Natural killer cell (primary cell): ENCODE results near the gene AKR1C1. TPM values are rescaled to one million over a fixed set of nuclear protein-coding genes. Genes with fewer than 3 reads are reported as not detected.
"Not testable (repeated sequence)": the region's sequence is repeated elsewhere in the genome, so short reads cannot be mapped to it uniquely, and the experiment has no call there.

Experiments
- ATAC-seq, 3 donors: fragments of 150-1000 bp in 2 of 3; fragments of 200-7000 bp in 1 of 3; cut with Tn5 transposase; 1 replicate in 1 of 3; 2 replicates in 2 of 3; pipeline ENCODE4 v1.10.0; 2021; ENCODE audit warnings: mild to moderate bottlenecking in 2 of 3, moderate library complexity in 2 of 3
- DNase-seq, 2 donors: peaks; one replicate each; pipeline versions ENCODE4 v3.0.0 to v3.0.0-alpha.2; 2013 to 2021; ENCODE audit warnings: mixed read lengths in 1 of 2
- H3K27ac ChIP-seq: one replicate; pipeline ENCODE4 v1.5.1; 2013; ENCODE audit warnings: mild to moderate bottlenecking, low read length
- H3K27me3 ChIP-seq: one replicate; pipeline ENCODE4 v1.6.1; 2013; ENCODE audit warnings: low read length; ENCODE audit not compliant: control insufficient read depth, insufficient read depth
- H3K36me3 ChIP-seq: one replicate; pipeline ENCODE4 v1.6.1; 2013; ENCODE audit warnings: low read length; ENCODE audit not compliant: control insufficient read depth, insufficient read depth
- H3K4me1 ChIP-seq: one replicate; pipeline ENCODE4 v1.6.1; 2013; ENCODE audit warnings: low read length; ENCODE audit not compliant: control insufficient read depth, insufficient read depth
- H3K4me3 ChIP-seq: one replicate; pipeline ENCODE4 v1.5.1; 2013; ENCODE audit warnings: low read length
- H3K9me3 ChIP-seq: one replicate; pipeline ENCODE4 v1.6.1; 2013; ENCODE audit warnings: low read length; ENCODE audit not compliant: control insufficient read depth, insufficient read depth
- H3K27ac Mint-ChIP-seq, 2 donors: one replicate each; pipeline ENCODE4 v1.8.0; 2022; ENCODE audit warnings: mild to moderate bottlenecking in 2 of 2, mixed read lengths in 2 of 2, moderate library complexity in 1 of 2
- H3K27me3 Mint-ChIP-seq, 2 donors: one replicate each; pipeline ENCODE4 v1.8.0; 2022; ENCODE audit warnings: low read depth in 2 of 2, mixed read lengths in 2 of 2
- H3K36me3 Mint-ChIP-seq: one replicate; pipeline ENCODE4 v1.8.0; 2022; ENCODE audit warnings: mixed read lengths
- H3K4me1 Mint-ChIP-seq, 2 donors: one replicate each; pipeline ENCODE4 v1.8.0; 2022; ENCODE audit warnings: mixed read lengths in 2 of 2
- H3K4me3 Mint-ChIP-seq: one replicate; pipeline ENCODE4 v1.8.0; 2022; ENCODE audit warnings: mild to moderate bottlenecking, moderate library complexity, mixed read lengths
- H3K9me3 Mint-ChIP-seq, 2 donors: one replicate each; pipeline ENCODE4 v1.8.0; 2022; ENCODE audit warnings: mixed read lengths in 2 of 2
- CTCF ChIP-seq: fragments of 200-600 bp; IDR thresholded peaks from one replicate; pipeline ENCODE4 v1.8.0; 2022; ENCODE audit warnings: antibody characterized with exemption
- WGBS: methylation state at CpG from one replicate; pipeline ENCODE4 v1.1.7; 2013; ENCODE audit warnings: missing lambda C conversion rate; ENCODE audit not compliant: insufficient coverage; 5-methylcytosine and 5-hydroxymethylcytosine counted together
- intact Hi-C: fragments of 100-400 bp; cut with micrococcal nuclease; formaldehyde crosslinking; loops from one replicate; pipeline ENCODE4 v1.14.2; 2022
- total RNA-seq, 4 donors: library from RNA; stranded (reverse); fragments of 120-200 nt in 1 of 4; gene quantifications; one replicate each; pipeline versions ENCODE4 v1.2.3 to v1.2.4, GENCODE V29; 2013 to 2022

Gene AKR1C1
- total RNA-seq, 3 donors from 2014 or later (not counting 1 experiment from before 2014, with no cell fraction given): 0.16 to 0.93 (median 0.63) TPM

DNA sequence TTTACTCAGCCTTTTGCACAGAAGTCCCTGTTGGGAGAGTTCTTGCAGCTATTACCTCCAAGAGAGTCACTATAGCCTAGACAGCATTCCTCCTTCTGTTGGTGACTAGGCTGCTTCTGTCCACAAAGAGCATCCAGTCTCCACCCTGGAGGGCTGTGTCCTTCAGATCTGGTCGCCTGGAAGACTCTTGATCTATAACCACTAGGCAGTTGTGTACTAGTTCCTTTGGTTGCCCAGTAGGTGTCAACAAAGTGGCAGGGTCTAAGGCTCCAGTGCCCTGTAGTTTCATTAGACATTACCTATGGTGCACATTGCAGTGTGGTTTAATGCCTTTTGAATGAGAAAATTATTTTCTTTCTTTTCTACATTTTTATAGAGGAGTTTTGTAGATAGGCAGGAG lies 51.7 kb downstream of the AKR1C1 start:
- intact Hi-C loops: loop anchor here (10.0 kb wide), 1 partner anchor 370 kb away; no protein-coding TSS in a partner anchor
- Histone ChIP-seq H3K4me1 (no peaks in the 10 kb centered on the region), H3K27ac (no peak overlapping the region), H3K27me3 (no peaks in the 10 kb centered on the region), H3K9me3 (no peaks in the 10 kb centered on the region), H3K4me3 (no peak overlapping the region), H3K36me3 (no peaks in the 10 kb centered on the region)
- no peaks in the 10 kb centered on the region for H3K36me3 Mint-ChIP-seq
- ATAC-seq: peak in 2 of 3 donors; percentile 34 to 53
- DNase-seq: peak in 1 of 2 donors; percentile 5
- 27% methylated on average over 1 of the region's 1 CpG for whole genome bisulfite sequencing
- H3K9me3 Mint-ChIP-seq: no peaks in the 10 kb centered on the region
- no peak for TF ChIP-seq CTCF
- H3K27me3 Mint-ChIP-seq: no peaks in the 10 kb centered on the region
- no peak overlapping the region for H3K27ac Mint-ChIP-seq
- H3K4me1 Mint-ChIP-seq: no peaks in the 10 kb centered on the region
- H3K4me3 Mint-ChIP-seq: no peak overlapping the region

DNA sequence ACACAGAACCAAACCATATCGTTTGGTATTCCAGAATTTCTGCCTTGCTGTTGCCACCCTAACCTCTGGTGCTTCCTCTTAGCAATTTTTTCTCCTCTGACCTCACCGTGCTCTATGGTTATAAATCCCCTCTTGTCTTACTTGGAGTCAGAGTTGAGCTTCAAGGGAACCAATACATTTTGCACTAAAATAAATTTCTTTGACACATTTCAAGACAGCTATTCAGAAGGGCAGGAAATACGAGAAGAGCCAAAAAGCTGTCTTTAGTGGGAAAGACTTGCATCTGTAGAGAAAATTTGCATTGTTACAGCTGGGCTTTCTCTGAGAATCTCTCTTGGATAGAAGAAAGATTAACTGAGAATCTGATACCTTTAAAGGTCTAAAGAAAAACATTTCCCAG lies 54.9 kb downstream of the AKR1C1 start:
- no peak overlapping the region for H3K4me3 Mint-ChIP-seq
- H3K27ac Mint-ChIP-seq: no peak overlapping the region
- no peak overlapping the region for H3K27ac ChIP-seq
- H3K36me3 ChIP-seq: no peaks in the 10 kb centered on the region
- H3K4me3 ChIP-seq: no peak overlapping the region
- H3K9me3 ChIP-seq: no peaks in the 10 kb centered on the region
- peaks cover 0 to 14% of the 10 kb centered on the region in 2 donors for H3K4me1 Mint-ChIP-seq
- no peak for TF ChIP-seq CTCF
- intact Hi-C loops: loop anchor here (10.0 kb wide), 1 partner anchor 367 kb away; no protein-coding TSS in a partner anchor
- H3K9me3 Mint-ChIP-seq: no peaks in the 10 kb centered on the region
- ATAC-seq: no peak
- no peaks in the 10 kb centered on the region for H3K27me3 ChIP-seq
- 30% methylated on average over 2 of the region's 3 CpGs for WGBS
- H3K36me3 Mint-ChIP-seq: no peaks in the 10 kb centered on the region
- H3K27me3 Mint-ChIP-seq: no peaks in the 10 kb centered on the region
- DNase-seq: no peak
- no peaks in the 10 kb centered on the region for H3K4me1 ChIP-seq

DNA sequence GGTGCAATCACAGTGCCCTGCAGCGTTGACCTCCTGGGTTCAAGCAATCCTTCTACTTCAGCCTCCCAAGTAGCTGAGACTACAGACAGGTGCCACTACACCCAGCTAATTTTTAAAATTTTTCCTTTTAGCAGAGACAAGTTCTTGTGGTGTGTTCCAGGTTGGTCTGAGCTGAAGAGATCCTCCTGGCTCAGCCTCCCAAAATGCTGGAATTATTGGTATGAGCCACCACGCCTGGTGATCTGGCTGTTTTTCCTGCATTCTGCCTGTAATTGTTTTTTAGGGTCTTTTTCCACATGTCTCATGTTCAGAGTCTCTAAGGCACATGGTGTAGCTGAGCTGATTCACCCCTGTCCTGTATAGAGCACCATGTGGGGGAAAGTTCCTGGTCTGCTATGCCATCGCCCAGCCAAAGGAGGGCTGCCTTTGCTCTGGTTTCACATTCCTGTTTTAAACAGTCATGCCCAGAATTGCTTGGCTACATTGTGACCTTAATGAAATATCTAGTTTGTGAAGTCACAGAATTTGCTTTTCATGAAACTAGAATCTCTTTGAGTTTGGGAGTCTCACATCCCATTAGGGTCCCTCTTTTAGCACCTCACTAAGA lies 55.6 kb downstream of the AKR1C1 start:
- not testable (repeated sequence) for DNase-seq, H3K9me3 Mint-ChIP-seq, H3K36me3 ChIP-seq, H3K36me3 Mint-ChIP-seq, H3K27me3 ChIP-seq, H3K9me3 ChIP-seq, H3K4me3 Mint-ChIP-seq, H3K4me1 ChIP-seq, H3K4me3 ChIP-seq, H3K27ac Mint-ChIP-seq, ATAC-seq, H3K27me3 Mint-ChIP-seq, H3K27ac ChIP-seq
- H3K4me1 Mint-ChIP-seq: peaks cover 0 to 14% of the 10 kb centered on the region in 2 donors
- intact Hi-C loops: loop anchor here (10.0 kb wide), 1 partner anchor 366 kb away; no protein-coding TSS in a partner anchor
- 64% methylated on average over 3 of the region's 3 CpGs for WGBS

GRCh38 chr10:5019770-5020612 lies 56.8 kb downstream of the AKR1C1 start:
- not testable (repeated sequence) for DNase-seq, H3K27ac ChIP-seq, H3K9me3 Mint-ChIP-seq, H3K27me3 Mint-ChIP-seq, H3K36me3 ChIP-seq, H3K27ac Mint-ChIP-seq, H3K4me1 ChIP-seq, H3K4me3 ChIP-seq, H3K9me3 ChIP-seq, ATAC-seq, H3K4me3 Mint-ChIP-seq, H3K27me3 ChIP-seq, H3K36me3 Mint-ChIP-seq
- peaks cover 0 to 14% of the 10 kb centered on the region in 2 donors for H3K4me1 Mint-ChIP-seq
- 61% methylated on average over 6 of the region's 6 CpGs for WGBS
- intact Hi-C loops: loop anchor here (10.0 kb wide), 1 partner anchor 365 kb away; no protein-coding TSS in a partner anchor

GRCh38 chr10:5021624-5022290 lies 58.5 kb downstream of the AKR1C1 start:
- DNase-seq, H3K9me3 ChIP-seq, H3K4me3 ChIP-seq, H3K27ac ChIP-seq, H3K36me3 Mint-ChIP-seq, H3K9me3 Mint-ChIP-seq, H3K36me3 ChIP-seq, H3K27me3 Mint-ChIP-seq, H3K4me1 ChIP-seq, H3K4me3 Mint-ChIP-seq, H3K27me3 ChIP-seq, intact Hi-C loops, H3K27ac Mint-ChIP-seq, ATAC-seq: not testable (repeated sequence)
- H3K4me1 Mint-ChIP-seq: peaks cover 0 to 14% of the 10 kb centered on the region in 2 donors
- 64% methylated on average over 9 of the region's 10 CpGs for WGBS
